Mesothelial cell of epicardium (in vitro differentiated cells): ENCODE data around the gene PNLIPRP1. TPM values are rescaled to one million over a fixed set of nuclear protein-coding genes. Genes with fewer than 3 reads are reported as not detected.

Experiments
- DNase-seq, 2 experiments: peaks; one replicate each; pipeline ENCODE4 v3.0.0; 2021; ENCODE audit warnings: low spot score in 2 of 2; ENCODE audit not compliant: unreplicated experiment in 2 of 2
- H3K27ac Mint-ChIP-seq: 2 replicates; pipeline ENCODE4 v1.8.0; 2021; ENCODE audit warnings: mixed read lengths
- H3K27me3 Mint-ChIP-seq: 2 replicates; pipeline ENCODE4 v1.8.0; 2021; ENCODE audit warnings: low read depth, mixed read lengths
- H3K36me3 Mint-ChIP-seq: 2 replicates; pipeline ENCODE4 v1.8.0; 2021; ENCODE audit warnings: mixed read lengths
- H3K4me1 Mint-ChIP-seq: 2 replicates; pipeline ENCODE4 v1.8.0; 2021; ENCODE audit warnings: mixed read lengths
- H3K4me3 Mint-ChIP-seq: 2 replicates; pipeline ENCODE4 v1.8.0; 2021; ENCODE audit warnings: mild to moderate bottlenecking, moderate library complexity, mixed read lengths
- H3K9me3 Mint-ChIP-seq: 2 replicates; pipeline ENCODE4 v1.8.0; 2021; ENCODE audit warnings: mixed read lengths
- CTCF ChIP-seq: fragments of 200-600 bp; sonication (generic); IDR thresholded peaks from one replicate; pipeline ENCODE4 v1.5.0; 2021; ENCODE audit warnings: antibody characterized with exemption; ENCODE audit not compliant: unreplicated experiment
- total RNA-seq: library from RNA; stranded (reverse); gene quantifications from 3 replicates; pipeline ENCODE4 v1.2.1, GENCODE V29; 2021

The PNLIPRP1 gene
- total RNA-seq, 1 donor from 2014 or later = not detected

GRCh38 chr10:116566932-116567331 is 23.8 kb upstream of the PNLIPRP1 start:
- H3K36me3 Mint-ChIP-seq = no peaks in the 10 kb centered on the region

GRCh38 chr10:116567335-116567734 is 23.4 kb upstream of the PNLIPRP1 start:
- DNase-seq = no peak
- no peaks in the 10 kb centered on the region for H3K36me3 Mint-ChIP-seq
- H3K9me3 Mint-ChIP-seq = no peaks in the 10 kb centered on the region
- no peak for TF ChIP-seq CTCF
- H3K27ac Mint-ChIP-seq = no peak overlapping the region
- H3K4me3 Mint-ChIP-seq = no peak overlapping the region
- H3K27me3 Mint-ChIP-seq = peaks cover 32% of the 10 kb centered on the region
- no peaks in the 10 kb centered on the region for H3K4me1 Mint-ChIP-seq

More at GRCh38 chr10:116566932-116567331, 23.8 kb upstream of the PNLIPRP1 start:
- Mint-ChIP-seq H3K27ac (no peak overlapping the region), H3K9me3 (no peaks in the 10 kb centered on the region), H3K4me3 (no peak overlapping the region), H3K27me3 (peaks cover 36% of the 10 kb centered on the region), H3K4me1 (no peaks in the 10 kb centered on the region)
- DNase-seq = no peak
- no peak for TF ChIP-seq CTCF

GRCh38 chr10:116574797-116575196 is 16.0 kb upstream of the PNLIPRP1 start:
- no peak overlapping the region for H3K27ac Mint-ChIP-seq
- no peaks in the 10 kb centered on the region for H3K36me3 Mint-ChIP-seq
- H3K4me3 Mint-ChIP-seq = no peak overlapping the region
- H3K4me1 Mint-ChIP-seq = no peaks in the 10 kb centered on the region
- TF ChIP-seq CTCF = no peak
- no peak for DNase-seq
- peaks cover 41% of the 10 kb centered on the region for H3K27me3 Mint-ChIP-seq
- H3K9me3 Mint-ChIP-seq = peaks cover 8% of the 10 kb centered on the region

- no peaks in the 10 kb centered on the region for H3K9me3 Mint-ChIP-seq
- peaks cover 17% of the 10 kb centered on the region for H3K27me3 Mint-ChIP-seq
- no peaks in the 10 kb centered on the region for H3K4me1 Mint-ChIP-seq
- no peaks in the 10 kb centered on the region for H3K36me3 Mint-ChIP-seq
- TF ChIP-seq CTCF = no peak
- H3K27ac Mint-ChIP-seq = no peak overlapping the region
- no peak for DNase-seq
- H3K4me3 Mint-ChIP-seq = no peak overlapping the region
Measured at GRCh38 chr10:116587878-116588591, 2.7 kb upstream of the PNLIPRP1 start.

- H3K4me1 Mint-ChIP-seq = no peaks in the 10 kb centered on the region
- H3K4me3 Mint-ChIP-seq = no peak overlapping the region
- no peak for TF ChIP-seq CTCF
- H3K36me3 Mint-ChIP-seq = no peaks in the 10 kb centered on the region
- H3K27ac Mint-ChIP-seq = no peak overlapping the region
- no peak for DNase-seq
- peaks cover 18% of the 10 kb centered on the region for H3K27me3 Mint-ChIP-seq
- no peaks in the 10 kb centered on the region for H3K9me3 Mint-ChIP-seq
Measured at GRCh38 chr10:116588995-116589394, 1.8 kb upstream of the PNLIPRP1 start.
